ENCODE measurements around the gene VAMP7. TPM values are rescaled to one million over a fixed set of nuclear protein-coding genes. Genes with fewer than 3 reads are reported as not detected.

The VAMP7 gene

GRCh38 chrX:155988859-155989258, 107.7 kb downstream of the VAMP7 start:
- Histone ChIP-seq H3K4me2 (ENCODE audit: low read length, poor library complexity, severe bottlenecking) (no peak overlapping the region), H3K18ac (ENCODE audit: low read depth in 1 of 2, low read length in 2 of 2) (no peak overlapping the region), H3K4me3 (ENCODE audit: insufficient read depth in 1 of 2, low read depth in 1 of 2, low read length in 2 of 2) (no peak overlapping the region), H3K9ac (ENCODE audit: low read length) (no peak overlapping the region), H2BK12ac (ENCODE audit: low read length in 2 of 2) (no peak overlapping the region), H3K4me1 (ENCODE audit: control insufficient read depth, insufficient read depth, low read depth, low read length) (no peaks in the 10 kb centered on the region), H2BK15ac (ENCODE audit: low read depth, poor library complexity, severe bottlenecking) (no peak overlapping the region), H3K9me3 (ENCODE audit: control insufficient read depth, low read length) (peaks cover 12% of the 10 kb centered on the region), H4K91ac (ENCODE audit: low read length) (no peak overlapping the region), H3K4ac (ENCODE audit: low read depth in 1 of 2, low read length in 2 of 2) (no peak overlapping the region), H2BK120ac (ENCODE audit: low read depth, low read length) (no peak overlapping the region), H4K8ac (ENCODE audit: low read length) (no peak overlapping the region), H2AFZ (ENCODE audit: low read depth, low read length) (no peak overlapping the region), H3K36me3 (ENCODE audit: control insufficient read depth in 1 of 2, insufficient read depth in 2 of 2, low read depth in 1 of 2, low read length in 2 of 2) (no peaks in the 10 kb centered on the region), H3K27ac (ENCODE audit: low read length, poor library complexity, severe bottlenecking) (no peak overlapping the region), H3K23ac (ENCODE audit: low read length in 2 of 2) (no peak overlapping the region), H3K14ac (ENCODE audit: low read length in 2 of 2) (no peak overlapping the region), H3K27me3 (ENCODE audit: control insufficient read depth in 1 of 2, insufficient read depth in 1 of 2, low read length in 2 of 2) (peaks cover 0 to 3% of the 10 kb centered on the region in 2 experiments), H2BK5ac (ENCODE audit: low read depth, low read length, poor library complexity, severe bottlenecking) (no peak overlapping the region), H2AK5ac (ENCODE audit: low read length, severe bottlenecking) (no peak overlapping the region), H3K79me1 (replicated peaks; ENCODE audit: low read length, poor library complexity, severe bottlenecking) (no peaks in the 10 kb centered on the region)
- 89% methylated on average over 4 of the region's 4 CpGs for WGBS
- no peak for DNase-seq

Small RNAs within 50 kb of the gene (small RNA-seq; reads per million reads assigned to genes)
- not detected for gene DPH3P2 (ENCODE audit: low read depth)
